Glutamatergic neuron (in vitro differentiated cells): ENCODE data around the gene C1QTNF3. TPM values are rescaled to one million over a fixed set of nuclear protein-coding genes. Genes with fewer than 3 reads are reported as not detected.

Source experiments
- DNase-seq: peaks from one replicate; pipeline ENCODE4 v3.0.0; 2022
- H3K27ac Mint-ChIP-seq: one replicate; pipeline ENCODE4 v1.8.0; 2020; ENCODE audit warnings: mild to moderate bottlenecking, mixed read lengths, inconsistent platforms; ENCODE audit not compliant: unreplicated experiment
- H3K27me3 Mint-ChIP-seq: one replicate; pipeline ENCODE4 v1.8.0; 2020; ENCODE audit warnings: mild to moderate bottlenecking, moderate library complexity, mixed read lengths, inconsistent platforms; ENCODE audit not compliant: unreplicated experiment
- H3K36me3 Mint-ChIP-seq: one replicate; pipeline ENCODE4 v1.8.0; 2020; ENCODE audit warnings: mild to moderate bottlenecking, mixed read lengths, inconsistent platforms; ENCODE audit not compliant: unreplicated experiment
- H3K4me1 Mint-ChIP-seq: one replicate; pipeline ENCODE4 v1.8.0; 2020; ENCODE audit warnings: mild to moderate bottlenecking, low read depth, mixed read lengths, inconsistent platforms; ENCODE audit not compliant: unreplicated experiment
- H3K4me3 Mint-ChIP-seq: one replicate; pipeline ENCODE4 v1.8.0; 2020; ENCODE audit warnings: mild to moderate bottlenecking, mixed read lengths, inconsistent platforms; ENCODE audit not compliant: unreplicated experiment
- H3K9me3 Mint-ChIP-seq: one replicate; pipeline ENCODE4 v1.8.0; 2020; ENCODE audit warnings: mild to moderate bottlenecking, moderate library complexity, mixed read lengths, inconsistent platforms; ENCODE audit not compliant: unreplicated experiment
- CTCF ChIP-seq: fragments of 200-600 bp; sonication (generic); IDR thresholded peaks from one replicate; pipeline ENCODE4 v1.5.0; 2021; ENCODE audit not compliant: partially characterized antibody, unreplicated experiment
- total RNA-seq: library from RNA; stranded (reverse); fragmentation: NEBNext Ultra II Directional; extraction: Animal tissue kit (Norgen Biotek cat#: 25700); gene quantifications from one replicate; pipeline ENCODE4 v1.2.1, GENCODE V29; 2021; ENCODE audit not compliant: unreplicated experiment

Gene C1QTNF3
- total RNA-seq, 1 donor from 2014 or later = 9.0 TPM

GRCh38 chr5:34002629-34003328 is 40.2 kb downstream of the C1QTNF3 start:
- Mint-ChIP-seq H3K36me3 (peaks cover 6% of the 10 kb centered on the region), H3K4me3 (no peak overlapping the region), H3K9me3 (peaks cover 4% of the 10 kb centered on the region), H3K27ac (no peak overlapping the region), H3K4me1 (peaks cover 7% of the 10 kb centered on the region), H3K27me3 (peaks cover 5% of the 10 kb centered on the region)
- no peak for TF ChIP-seq CTCF
- DNase-seq = no peak

GRCh38 chr5:34001241-34001841 is 41.7 kb downstream of the C1QTNF3 start:
- DNase-seq = no peak
- no peak for TF ChIP-seq CTCF
- H3K36me3 Mint-ChIP-seq = peaks cover 6% of the 10 kb centered on the region
- peaks cover 2% of the 10 kb centered on the region for H3K4me1 Mint-ChIP-seq
- H3K9me3 Mint-ChIP-seq = no peaks in the 10 kb centered on the region
- no peak overlapping the region for H3K27ac Mint-ChIP-seq
- H3K27me3 Mint-ChIP-seq = peaks cover 3% of the 10 kb centered on the region
- H3K4me3 Mint-ChIP-seq = no peak overlapping the region

- Mint-ChIP-seq H3K4me3 (no peak overlapping the region), H3K9me3 (no peaks in the 10 kb centered on the region), H3K4me1 (peaks cover 2% of the 10 kb centered on the region), H3K27me3 (peaks cover 1% of the 10 kb centered on the region), H3K27ac (no peak overlapping the region), H3K36me3 (peaks cover 6% of the 10 kb centered on the region)
- TF ChIP-seq CTCF = no peak
- no peak for DNase-seq
Observed at GRCh38 chr5:33999978-34000377, 43.0 kb downstream of the C1QTNF3 start.

- no peak overlapping the region for H3K4me3 Mint-ChIP-seq
- peaks cover 1% of the 10 kb centered on the region for H3K27me3 Mint-ChIP-seq
- TF ChIP-seq CTCF = peak; percentile 51
- DNase-seq = no peak
- peaks cover 2% of the 10 kb centered on the region for H3K4me1 Mint-ChIP-seq
- H3K9me3 Mint-ChIP-seq = no peaks in the 10 kb centered on the region
- H3K27ac Mint-ChIP-seq = no peak overlapping the region
- H3K36me3 Mint-ChIP-seq = no peaks in the 10 kb centered on the region
Observed at GRCh38 chr5:33997331-33997983, 45.6 kb downstream of the C1QTNF3 start.

GRCh38 chr5:33995865-33996264 is 47.1 kb downstream of the C1QTNF3 start:
- Mint-ChIP-seq H3K27ac (no peak overlapping the region), H3K4me3 (no peak overlapping the region), H3K4me1 (no peaks in the 10 kb centered on the region), H3K9me3 (no peaks in the 10 kb centered on the region), H3K36me3 (no peaks in the 10 kb centered on the region), H3K27me3 (no peaks in the 10 kb centered on the region)
- no peak for TF ChIP-seq CTCF
- no peak for DNase-seq
